ENCODE results near the gene QRICH2. TPM values are rescaled to one million over a fixed set of nuclear protein-coding genes. Genes with fewer than 3 reads are reported as not detected.

The QRICH2 gene
- total RNA-seq, 2 experiments from 2014 or later = 1.8 to 2.1 TPM

GRCh38 chr17:76278952-76279741, 28.9 kb downstream of the QRICH2 start:
- Histone ChIP-seq H3K4me3 (ENCODE audit: low read length) (no peak overlapping the region), H3K27me3 (ENCODE audit: control insufficient read depth in 1 of 2, insufficient read depth in 2 of 2, low read length in 2 of 2) (no peaks in the 10 kb centered on the region), H3K4me1 (ENCODE audit: insufficient read depth, low read length) (peaks cover 31% of the 10 kb centered on the region), H3K27ac (ENCODE audit: low read depth in 1 of 2, low read length in 2 of 2) (no peak overlapping the region), H3K9me3 (ENCODE audit: control insufficient read depth in 1 of 2, insufficient read depth in 1 of 2, low read length in 2 of 2) (no peaks in the 10 kb centered on the region), H3K36me3 (ENCODE audit: insufficient read depth, low read length) (no peaks in the 10 kb centered on the region)
- ATAC-seq (ENCODE audit: poor library complexity) = peak; percentile 89
- H3K4me1 Mint-ChIP-seq (ENCODE audit: low read depth) = peaks cover 13% of the 10 kb centered on the region
- H3K27me3 Mint-ChIP-seq = no peaks in the 10 kb centered on the region
- no peak overlapping the region for H3K4me3 Mint-ChIP-seq
- intact Hi-C loops (cut with DNase I, micrococcal nuclease) = loop anchor here (1.0 to 5.0 kb wide), 4 partner anchors 97 to 372 kb away; no protein-coding TSS in a partner anchor
- H3K27ac Mint-ChIP-seq = no peak overlapping the region
- DNase-seq = peak; percentile 74 to 91 (median 84)
- CTCF ChIA-PET = interaction anchor here (0.6 to 5.2 kb wide), 54 partner anchors 9 to 383 kb away, joined by 3 to 130 read pairs (median 4); partner anchors contain the start of genes FOXJ1 and UBALD2
- H3K9me3 Mint-ChIP-seq = no peaks in the 10 kb centered on the region
- POLR2A ChIA-PET = interaction anchor here (0.6 to 2.2 kb wide), 17 partner anchors 9 to 265 kb away, joined by 3 to 13 read pairs (median 3); partner anchors contain the start of genes EXOC7 and FOXJ1
- no peaks in the 10 kb centered on the region for H3K36me3 Mint-ChIP-seq (ENCODE audit: low read depth)
- peak; percentile 98 for TF ChIP-seq CTCF (IDR thresholded peaks at IDR 0.05)

DNA sequence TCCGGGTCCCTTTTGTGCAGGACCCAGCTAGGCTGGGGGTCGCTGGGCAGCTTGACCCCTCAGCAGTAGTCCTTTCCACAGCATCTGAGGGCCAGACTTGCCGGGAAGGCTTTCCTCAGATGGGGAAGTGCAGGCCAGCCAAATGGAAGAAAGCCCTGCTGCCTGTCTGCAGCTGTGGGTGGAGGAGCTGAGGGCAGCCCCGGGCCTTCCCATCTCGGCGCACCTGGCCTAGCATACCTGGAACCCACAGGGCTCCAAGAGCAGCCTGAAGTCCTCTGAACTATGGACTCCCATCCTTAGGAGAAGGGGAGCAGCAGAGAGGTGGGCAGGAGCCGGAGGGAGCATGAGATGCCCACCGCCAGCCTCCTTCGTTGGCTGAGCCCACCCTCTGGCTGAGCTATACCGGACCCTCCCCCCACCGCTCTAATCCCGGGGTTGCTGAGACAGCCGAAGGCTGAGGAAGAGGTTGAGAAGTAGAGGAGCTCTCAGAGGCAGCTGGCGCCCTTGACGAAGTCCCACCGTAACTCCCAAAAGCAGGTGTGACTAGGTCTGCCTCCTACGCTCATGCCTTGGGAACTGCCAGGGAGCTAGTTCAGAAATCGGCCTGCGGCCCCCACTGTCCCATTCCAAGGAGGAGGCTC, 29.7 kb downstream of the QRICH2 start:
- ATAC-seq (ENCODE audit: poor library complexity) (no peak), DNase-seq (no peak)
- H3K27ac Mint-ChIP-seq = no peak overlapping the region
- no peak overlapping the region for H3K4me3 ChIP-seq (ENCODE audit: low read length)
- H3K9me3 Mint-ChIP-seq = no peaks in the 10 kb centered on the region
- no peaks in the 10 kb centered on the region for H3K36me3 ChIP-seq (ENCODE audit: insufficient read depth, low read length)
- intact Hi-C loops (cut with DNase I, micrococcal nuclease) = loop anchor here in 1 of 2 experiments (5.0 kb wide), 1 partner anchor 371 kb away; no protein-coding TSS in a partner anchor
- H3K27me3 ChIP-seq (ENCODE audit: control insufficient read depth in 1 of 2, insufficient read depth in 2 of 2, low read length in 2 of 2) = no peaks in the 10 kb centered on the region
- ChIA-PET CTCF (interaction anchor here (1.5 to 5.2 kb wide), 5 partner anchors 8 to 156 kb away, joined by 7 to 130 read pairs (median 17); no protein-coding TSS in a partner anchor), POLR2A (interaction anchor here (0.7 to 2.2 kb wide), 4 partner anchors 32 to 160 kb away, joined by 3 to 13 read pairs (median 5); no protein-coding TSS in a partner anchor)
- peaks cover 39% of the 10 kb centered on the region for H3K4me1 ChIP-seq (ENCODE audit: insufficient read depth, low read length)
- H3K9me3 ChIP-seq (ENCODE audit: control insufficient read depth in 1 of 2, insufficient read depth in 1 of 2, low read length in 2 of 2) = no peaks in the 10 kb centered on the region
- TF ChIP-seq CTCF (IDR thresholded peaks at IDR 0.05) = no peak
- no peaks in the 10 kb centered on the region for H3K36me3 Mint-ChIP-seq (ENCODE audit: low read depth)
- H3K27ac ChIP-seq (ENCODE audit: low read depth in 1 of 2, low read length in 2 of 2) = no peak overlapping the region
- H3K4me1 Mint-ChIP-seq (ENCODE audit: low read depth) = peaks cover 17% of the 10 kb centered on the region
- H3K27me3 Mint-ChIP-seq = no peaks in the 10 kb centered on the region
- no peak overlapping the region for H3K4me3 Mint-ChIP-seq
